GM18909 (cell line): ENCODE results near the gene ENTPD2.

Source experiments
- ATAC-seq: cut with Tn5 transposase; IDR thresholded peaks from one replicate; pipeline ENCODE4 v1.9.1; 2021; ENCODE audit warnings: mild to moderate bottlenecking; ENCODE audit not compliant: unreplicated experiment, poor library complexity

Gene ENTPD2

DNA sequence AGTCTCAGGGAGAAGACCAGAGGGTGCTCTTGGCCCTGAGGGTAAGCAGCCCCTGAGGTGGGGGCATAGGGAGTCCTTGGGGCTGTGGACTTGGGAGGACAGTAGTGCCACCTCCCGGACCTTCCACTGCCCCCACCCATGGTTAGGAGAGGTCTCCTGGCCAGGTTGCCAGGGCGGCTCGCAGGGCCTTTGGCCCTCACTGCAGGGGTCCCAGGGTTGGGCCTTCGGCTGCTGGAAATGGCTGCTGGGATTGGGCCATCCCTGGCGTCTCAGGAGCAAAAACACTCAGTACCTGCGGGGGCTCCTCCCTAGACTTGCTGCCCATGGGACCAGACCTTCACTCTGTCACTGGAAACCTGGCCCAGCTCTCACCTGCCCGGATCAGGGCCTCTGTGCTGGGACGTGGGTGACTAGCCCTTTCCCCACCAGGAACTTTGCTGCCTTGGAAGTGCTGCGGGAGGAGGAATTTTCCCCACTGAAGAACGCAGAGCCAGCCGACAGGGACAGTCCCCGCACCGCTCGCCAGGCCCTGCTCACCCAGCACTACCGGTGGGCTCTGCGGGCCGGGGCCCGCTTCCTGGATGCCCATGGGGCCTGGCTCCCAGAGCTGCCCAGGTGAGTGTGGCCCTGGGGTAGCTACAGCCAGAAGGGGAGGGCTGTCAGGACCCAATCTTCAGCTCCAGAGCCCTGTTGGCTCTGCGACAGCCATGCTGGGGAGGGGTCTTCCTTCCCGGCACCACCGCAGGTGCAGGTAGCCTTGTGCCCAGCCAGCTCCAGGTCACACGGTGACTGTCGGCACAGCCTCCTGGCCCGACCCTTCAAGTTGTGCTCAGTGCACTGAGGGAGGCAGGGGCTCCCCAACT, 26.6 kb upstream of the ENTPD2 start:
- no peak for ATAC-seq

DNA sequence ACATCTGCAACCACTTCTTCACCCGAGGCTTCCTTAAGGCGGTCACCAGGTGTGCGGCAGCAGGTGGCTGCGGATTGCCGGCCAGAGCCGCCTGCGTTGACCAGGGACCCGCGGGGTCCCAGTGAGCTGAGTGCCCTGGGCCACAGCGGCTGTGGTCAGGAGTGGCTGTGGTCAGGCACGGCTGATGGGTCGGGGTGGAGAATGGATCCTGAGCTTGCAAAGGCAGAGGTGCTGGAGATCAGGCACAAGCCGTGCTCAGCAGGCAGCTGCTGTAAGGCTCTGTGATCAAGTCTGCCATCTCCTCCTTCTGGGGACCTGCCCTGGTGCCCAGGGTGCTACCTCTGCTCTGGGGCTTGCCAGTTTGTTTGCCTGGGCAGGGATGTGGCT, 25.5 kb upstream of the ENTPD2 start:
- ATAC-seq, result no peak

DNA sequence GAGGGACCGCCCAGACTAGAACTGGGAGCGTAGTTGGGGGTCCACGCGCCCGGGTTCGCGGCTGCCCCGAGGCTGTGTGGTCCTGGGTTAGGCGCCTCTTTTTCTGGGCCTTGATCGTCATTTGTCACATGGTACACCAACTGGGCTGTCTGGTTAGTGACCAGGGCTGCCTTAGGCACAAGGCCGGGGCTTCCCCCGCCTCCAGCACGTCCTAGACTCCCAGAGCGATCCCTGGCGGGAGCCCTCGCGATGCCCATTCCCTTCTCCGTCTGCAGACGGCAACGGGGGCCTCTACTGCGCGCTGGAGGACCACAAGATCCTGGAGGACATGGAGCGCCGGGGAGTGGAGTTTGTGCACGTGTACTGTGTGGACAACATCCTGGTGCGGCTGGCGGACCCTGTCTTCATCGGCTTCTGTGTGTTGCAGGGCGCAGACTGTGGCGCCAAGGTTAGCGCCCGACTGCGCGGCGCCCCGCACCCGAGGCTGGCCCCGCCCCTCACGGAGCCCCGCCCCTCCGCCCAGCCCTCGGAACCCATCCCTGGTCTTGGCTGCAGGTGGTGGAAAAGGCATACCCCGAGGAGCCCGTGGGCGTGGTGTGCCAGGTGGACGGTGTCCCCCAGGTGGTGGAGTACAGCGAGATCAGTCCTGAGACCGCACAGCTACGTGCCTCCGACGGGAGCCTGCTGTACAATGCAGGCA, 25.0 kb upstream of the ENTPD2 start:
- ATAC-seq, result no peak

DNA sequence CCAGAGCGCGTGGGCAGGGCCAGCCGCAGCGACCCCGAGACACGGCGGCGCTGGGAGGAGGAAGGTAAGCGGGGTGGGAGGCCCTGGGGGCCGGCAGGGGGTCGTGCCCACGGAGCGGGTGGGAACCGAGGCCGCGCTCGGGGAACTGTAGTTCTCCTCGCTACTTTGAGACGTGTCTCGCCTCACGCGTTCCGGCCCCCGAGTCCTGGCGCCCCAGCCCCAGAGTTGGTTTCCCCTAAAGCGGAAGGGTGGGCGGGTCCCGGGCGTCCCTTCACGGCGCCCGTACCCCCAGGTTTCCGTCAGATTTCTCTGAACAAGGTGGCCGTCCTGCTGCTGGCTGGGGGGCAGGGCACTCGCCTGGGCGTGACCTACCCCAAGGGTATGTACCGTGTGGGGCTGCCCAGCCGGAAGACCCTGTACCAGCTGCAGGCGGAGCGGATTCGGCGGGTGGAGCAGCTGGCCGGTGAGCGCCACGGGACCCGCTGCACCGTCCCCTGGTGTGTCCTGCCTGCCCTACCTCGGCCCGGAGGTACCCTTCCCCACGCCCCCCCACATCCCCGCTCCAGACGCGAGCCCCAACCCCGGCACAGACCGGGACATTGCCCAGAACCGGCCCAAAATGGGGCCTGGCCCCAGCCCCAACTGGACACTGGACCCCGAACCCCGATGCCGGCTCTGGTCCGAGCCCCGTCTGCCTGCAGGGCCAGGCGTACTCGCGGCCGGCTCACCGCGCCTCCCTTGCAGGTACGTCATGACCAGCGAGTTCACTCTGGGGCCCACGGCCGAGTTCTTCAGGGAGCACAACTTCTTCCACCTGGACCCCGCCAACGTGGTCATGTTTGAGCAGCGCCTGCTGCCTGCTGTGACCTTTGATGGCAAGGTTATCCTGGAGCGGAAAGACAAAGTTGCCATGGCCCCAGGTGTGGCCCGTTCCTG, 24.2 kb upstream of the ENTPD2 start:
- peak; percentile 27 for ATAC-seq

DNA sequence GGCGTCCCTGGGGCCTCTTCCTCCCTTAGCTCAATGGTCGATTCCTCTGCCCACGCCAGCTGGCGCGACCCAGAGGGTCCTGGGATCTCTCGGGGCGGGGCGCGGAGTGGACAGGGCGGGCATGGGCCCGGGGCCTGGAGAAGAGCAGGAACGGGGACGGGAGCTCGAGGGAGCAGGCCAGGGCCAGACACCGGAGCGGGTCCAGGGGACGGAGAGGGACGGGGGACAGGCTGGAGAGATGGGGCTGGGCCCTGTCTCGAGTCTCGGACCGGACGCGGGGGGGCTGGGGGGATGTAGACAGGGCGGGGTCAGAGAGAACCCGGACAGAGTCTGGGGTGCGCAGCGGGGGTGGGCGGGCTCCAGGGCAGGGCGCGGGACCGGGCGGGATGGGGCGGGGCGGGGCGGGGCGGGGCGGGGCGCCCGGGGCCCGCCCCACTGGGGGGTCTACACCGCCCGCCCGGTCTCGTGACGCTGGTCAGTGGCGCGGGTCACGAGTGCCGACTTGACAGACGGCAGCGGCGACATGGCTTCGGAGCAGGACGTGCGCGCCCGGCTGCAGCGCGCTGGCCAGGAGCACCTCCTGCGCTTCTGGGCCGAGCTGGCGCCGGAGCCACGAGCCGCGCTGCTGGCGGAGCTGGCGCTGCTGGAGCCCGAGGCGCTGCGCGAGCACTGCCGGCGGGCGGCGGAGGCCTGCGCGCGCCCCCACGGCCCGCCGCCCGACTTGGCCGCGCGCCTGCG, 23.3 kb upstream of the ENTPD2 start, which contains the start of gene UAP1L1:
TSS of gene UAP1L1 (plus strand) at position 508 of the 738 bp plus-strand sequence. CDS start at position 524, 16 bp downstream.
- peak; percentile 61 for ATAC-seq

DNA sequence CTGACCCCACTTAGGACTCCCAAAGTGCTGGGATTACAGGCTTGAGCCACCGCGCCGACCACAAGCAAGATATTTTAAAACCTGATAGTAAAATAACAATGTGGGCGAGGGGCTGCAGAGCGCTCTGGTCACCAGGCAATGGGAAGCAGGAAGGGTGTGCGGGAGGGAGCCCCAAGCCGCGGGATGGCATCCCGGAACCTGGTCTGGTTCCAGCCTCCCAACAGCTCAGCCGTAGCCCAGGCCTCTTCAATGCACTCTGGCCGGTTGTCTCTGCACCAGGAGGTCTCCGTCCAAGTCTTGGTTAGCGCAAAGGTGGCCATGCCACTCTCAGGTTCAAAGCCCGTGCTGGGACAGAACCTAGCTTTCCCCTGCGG, 22.8 kb upstream of the ENTPD2 start:
- ATAC-seq, result no peak

DNA sequence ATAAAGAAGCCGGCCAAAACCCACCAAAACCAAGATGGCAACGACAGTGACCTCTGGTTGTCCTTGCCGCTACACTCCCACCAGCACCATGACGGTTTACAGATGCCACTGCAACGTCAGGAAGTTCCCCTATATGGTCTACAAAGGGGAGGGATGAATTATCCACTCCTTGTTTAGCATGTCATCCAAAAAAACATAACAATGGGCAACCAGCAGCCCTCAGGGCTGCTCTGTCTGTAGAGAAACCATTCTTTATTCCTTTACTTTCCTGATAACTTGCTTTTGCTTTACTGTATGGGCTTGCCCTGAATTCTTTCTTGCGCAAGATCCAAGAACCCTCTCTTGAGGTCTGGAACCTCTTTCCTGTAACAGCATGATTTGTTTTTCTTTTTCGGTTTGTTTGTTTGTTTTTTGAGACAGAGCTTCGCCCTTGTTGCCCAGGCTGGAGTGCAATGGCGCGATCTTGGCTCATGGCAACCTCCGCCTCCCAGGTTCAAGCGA, 21.5 kb upstream of the ENTPD2 start:
- ATAC-seq, result no peak

DNA sequence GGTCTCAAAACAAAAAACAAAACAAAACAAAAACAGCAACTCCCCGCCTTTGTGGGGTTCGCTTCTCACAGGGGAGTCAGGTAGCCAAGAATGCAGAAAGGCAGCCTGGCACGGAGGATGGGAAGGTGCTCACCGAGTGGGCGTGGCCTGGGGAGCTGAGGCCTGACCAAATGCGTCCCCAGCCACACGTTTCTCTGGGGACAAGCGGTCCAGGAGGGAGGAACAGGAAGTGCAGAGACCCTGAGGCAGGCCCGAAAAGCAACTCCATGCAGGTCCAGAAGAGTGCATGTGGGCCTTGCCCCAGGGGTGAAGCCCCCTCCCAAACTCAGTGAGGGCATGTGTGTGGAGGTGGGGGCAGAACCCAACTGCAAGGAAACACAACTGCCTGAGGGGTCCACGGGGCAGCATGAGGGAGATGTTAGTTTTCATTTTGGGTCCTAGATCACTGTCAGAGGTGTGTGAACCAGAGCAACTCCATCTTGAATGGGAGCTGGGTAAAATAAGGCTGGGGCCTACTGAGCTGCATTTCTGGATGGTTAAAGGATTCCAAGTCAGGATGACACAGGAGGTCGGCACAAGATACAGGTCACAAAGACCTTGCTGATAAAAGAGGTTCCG, 20.9 kb upstream of the ENTPD2 start:
- ATAC-seq, result no peak

DNA sequence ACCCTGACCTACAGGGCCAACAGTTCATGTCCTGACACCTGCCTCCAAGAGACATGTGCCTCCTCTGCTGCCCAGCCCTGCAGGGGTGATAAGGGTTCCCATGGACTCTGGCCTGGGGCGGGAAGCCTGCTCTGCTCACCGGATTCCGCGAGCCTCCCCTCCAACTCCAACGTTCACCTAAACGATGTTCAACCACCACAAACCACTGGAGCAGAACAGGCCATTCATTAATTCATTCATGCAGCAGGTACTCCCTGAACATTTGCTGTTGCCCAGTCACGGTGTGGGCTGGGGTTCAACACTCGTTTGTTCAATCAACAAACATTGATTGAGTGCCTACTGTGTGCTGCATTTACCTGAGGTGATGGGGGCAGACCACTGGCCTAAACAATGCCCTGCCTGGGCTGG, 20.1 kb upstream of the ENTPD2 start:
- no peak for ATAC-seq

DNA sequence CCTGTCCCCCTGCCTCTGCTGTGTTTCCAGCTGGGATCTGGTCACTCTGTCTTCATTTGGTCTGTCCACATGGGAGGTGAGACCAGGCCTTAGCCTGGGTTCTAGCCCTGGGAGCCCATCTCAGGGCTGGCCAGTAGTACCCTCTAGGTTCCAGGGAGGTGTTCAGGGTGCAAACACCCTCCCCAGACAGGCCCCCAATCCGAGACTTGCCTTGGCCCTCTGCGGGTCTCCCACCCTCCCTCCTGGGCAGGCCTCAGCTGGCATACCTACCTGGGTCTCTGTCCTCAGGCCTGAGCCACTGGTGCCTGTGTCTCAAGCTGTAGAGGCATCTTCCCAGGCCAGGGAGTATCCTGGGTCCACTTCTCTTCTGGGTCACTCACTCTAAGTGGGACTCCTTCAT, 17.4 kb upstream of the ENTPD2 start:
- ATAC-seq, result no peak

DNA sequence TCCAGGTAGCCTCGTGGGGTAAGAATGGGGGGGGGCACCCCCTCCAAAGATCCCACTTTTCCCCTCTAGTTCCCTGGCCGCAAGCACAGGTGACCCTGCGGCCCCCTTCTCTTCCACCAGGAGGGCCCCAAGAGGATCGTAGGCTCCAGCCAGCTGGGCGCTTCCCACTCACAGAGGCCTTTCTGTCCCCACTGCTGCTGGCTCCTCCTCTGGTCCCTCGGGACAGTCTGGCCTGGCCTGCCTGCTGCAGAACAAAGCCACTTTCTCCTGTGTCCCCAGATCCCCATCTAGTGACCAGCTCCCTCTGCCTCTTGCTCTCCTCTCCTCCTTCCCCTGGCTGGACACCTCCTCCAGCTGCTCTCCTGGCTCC, 17.0 kb upstream of the ENTPD2 start:
- ATAC-seq, result no peak

DNA sequence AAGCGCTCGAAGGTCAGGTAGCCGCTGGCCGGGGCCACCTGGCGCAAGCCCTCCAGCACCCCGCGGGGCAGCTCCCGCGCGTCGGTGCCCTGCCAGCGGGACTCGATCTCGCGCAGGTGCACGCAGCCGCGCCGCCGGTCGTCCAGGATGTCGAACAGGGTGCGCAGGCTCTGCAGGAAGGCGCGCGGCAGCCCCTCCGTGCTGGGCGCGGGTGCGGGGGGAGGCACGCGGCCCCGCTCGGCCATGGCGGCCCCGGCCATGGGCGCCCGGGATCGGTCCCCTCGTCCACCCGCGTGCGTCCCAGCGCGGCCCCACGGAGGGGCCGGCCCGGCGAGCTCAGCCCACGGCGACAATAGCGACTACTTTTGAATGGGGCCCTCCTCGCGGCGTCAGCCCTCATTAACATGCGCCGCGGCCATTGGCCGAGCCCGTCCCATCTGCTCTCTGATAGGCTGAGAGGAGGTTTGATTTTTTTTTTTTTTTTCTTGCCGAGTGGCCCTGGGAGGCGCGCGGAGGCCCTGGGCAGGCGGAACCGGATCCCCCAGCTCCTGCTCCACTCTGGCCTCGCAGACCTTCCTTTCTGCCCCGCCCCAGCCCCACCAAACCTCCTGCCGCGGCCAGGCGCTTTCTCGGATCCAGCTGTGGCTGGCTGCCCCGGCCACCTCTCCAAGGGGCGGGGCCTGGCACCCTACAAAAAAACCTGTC, 16.5 kb upstream of the ENTPD2 start, which contains the start of gene SAPCD2:
TSS of gene SAPCD2 (minus strand) at position 357 of the 705 bp plus-strand sequence. CDS start at position 260, 97 bp downstream.
- ATAC-seq, result peak; percentile 76

DNA sequence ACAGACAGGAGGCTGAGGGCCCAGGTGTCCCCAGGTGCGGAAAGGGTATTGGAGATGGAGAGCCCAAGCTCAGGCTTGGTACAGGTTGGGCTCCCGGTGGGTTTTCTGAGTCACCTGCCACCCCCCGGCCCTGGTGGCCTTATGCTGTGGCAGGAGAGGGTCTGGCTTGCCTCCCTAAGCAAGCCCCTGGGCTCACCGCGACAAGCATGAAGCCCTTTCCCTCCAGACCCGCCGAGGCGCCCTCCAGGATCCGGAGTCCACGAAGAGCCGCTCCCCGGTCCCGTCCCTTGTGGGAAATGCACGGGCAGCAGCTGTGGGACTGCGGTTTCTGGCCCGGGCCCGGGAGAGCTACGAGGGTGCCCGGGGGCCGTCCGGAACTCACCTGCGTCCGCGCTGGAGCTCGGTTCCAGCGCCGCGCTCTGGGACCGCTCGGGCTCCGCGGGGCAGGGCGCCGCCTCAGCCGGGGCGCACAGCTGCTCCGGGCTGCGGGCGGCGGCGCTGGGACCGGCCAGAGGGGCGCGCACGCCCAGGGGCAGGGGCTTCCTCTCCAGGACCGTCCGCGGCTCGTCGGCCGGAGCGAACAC, 15.7 kb upstream of the ENTPD2 start:
- peak; percentile 11 for ATAC-seq

DNA sequence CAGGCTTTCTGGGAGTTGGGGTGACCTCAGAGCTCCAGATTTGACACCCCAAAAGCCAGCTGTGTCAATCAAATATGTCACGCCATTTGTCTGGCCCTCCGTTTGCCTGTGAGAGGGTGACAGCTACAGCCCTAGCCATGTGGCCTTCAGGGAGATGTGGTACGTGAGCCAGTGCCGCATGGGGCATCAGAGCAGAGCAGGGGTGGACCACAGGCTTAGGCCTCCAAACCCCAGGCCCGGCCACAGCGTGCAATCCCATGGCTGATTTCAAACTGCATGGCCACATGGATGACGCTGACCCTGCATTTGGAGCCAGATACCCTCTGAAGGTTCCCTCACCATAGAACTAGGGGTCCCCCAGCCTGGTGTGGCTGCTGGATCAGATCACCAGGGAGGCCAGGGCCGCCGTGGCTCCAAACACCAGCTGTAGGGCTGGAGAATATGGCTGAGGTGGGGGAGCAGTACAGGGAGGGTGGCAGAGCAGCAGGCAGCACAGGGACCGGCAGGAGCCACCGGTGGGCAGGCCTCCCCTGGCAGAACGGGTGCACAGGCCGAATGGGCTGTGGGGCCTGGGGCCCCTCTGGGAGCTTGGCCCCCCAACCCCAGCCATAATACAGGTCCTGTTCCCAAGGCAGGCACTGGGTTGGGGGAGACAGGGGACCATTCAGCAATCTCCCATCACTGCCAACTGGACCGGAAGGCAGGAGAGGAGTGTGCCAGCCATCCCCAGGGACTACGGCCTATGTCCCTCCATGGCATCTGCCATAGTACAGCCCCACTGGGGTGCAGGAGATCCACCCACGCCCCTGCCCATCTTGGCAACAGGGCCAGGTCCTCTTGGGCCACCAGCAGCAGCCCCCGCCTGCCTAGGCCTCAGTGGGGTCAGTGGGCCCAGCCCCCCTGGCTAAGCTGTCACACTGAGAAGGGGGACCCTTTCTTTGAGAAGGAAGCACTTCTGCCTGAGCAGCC, 15.0 kb upstream of the ENTPD2 start:
- no peak for ATAC-seq

DNA sequence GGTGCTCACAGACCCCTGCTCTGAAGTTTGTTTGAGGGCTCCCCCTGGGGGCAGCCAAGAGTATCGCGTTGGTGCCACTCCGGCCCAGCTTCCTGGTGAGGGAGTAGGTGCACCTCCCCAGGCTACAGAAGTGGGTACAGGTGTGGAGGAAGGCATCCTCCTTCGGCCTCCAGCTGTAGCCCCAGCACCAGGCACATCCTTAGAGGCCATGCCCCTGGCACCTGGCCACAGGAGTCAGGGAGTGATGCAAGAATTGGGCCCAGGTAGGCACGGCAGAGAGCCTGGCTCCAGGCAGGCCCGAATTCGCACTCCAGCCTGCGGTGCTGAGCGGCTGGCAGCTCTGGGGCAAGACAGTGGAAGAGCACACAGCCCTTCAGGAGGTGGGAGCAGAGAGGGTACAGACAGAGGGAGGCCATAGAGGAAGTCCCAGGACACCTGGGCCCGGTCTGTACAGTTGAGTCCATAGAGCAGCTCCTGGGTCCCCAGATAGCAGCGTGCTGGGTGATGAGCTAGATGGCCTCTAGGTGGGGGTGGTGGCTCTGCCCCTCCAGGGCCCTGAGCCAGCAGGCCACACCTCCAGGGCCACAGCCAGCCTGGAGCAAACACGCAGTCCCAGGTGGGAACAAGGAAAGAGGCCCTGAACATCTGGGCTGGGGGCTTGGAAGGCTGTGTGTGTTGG, 14.1 kb upstream of the ENTPD2 start:
- peak; percentile 39 for ATAC-seq

DNA sequence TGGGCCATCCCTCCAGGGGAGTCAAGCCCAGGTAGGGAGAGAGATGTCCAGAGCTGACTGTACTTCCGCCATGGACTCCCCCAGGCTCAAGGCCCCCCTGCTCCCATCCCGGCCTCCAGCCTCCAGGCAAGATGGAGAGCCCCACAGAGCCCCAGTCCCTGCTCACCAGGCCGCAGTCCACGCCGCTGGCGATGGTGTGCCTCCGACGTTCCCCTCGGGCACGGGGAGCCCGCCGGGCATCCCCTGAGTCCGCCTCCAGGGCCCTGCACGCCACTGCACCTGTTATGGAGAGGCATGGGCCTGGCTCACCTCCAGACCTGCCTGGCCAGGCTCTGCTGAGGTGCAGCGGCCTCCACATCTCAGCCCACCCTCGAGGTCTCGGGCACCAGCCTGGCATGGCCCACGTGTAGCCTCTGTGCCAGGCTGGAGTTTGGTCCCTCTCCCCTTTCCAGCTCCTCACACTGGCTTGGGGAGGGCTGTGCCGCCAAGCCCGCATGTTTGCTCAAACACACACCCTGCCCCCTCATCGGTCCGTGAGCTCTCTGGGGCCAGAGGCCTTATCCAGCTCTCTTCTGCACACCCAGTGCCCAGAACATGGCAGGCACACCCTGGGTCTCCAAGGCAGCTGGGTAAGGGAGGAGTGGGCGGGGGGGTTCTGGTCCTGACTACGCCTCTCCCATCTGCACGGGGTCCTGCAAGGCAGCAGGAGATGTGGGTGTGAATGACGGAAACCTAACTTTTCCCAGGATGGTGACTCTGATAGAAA, 12.4 kb upstream of the ENTPD2 start:
- ATAC-seq, result no peak
